ENCODE data around the gene TSPAN14. TPM values are rescaled to one million over a fixed set of nuclear protein-coding genes. Genes with fewer than 3 reads are reported as not detected.

Gene TSPAN14
- total and polyA plus RNA-seq, 2 of the 13 experiments (the other 11 are each of a cell fraction or from before 2014, with no cell fraction given): 24.1 to 80.6 TPM

GRCh38 chr10:80453842-80454512, at the start of gene TSPAN14 (continued):
- TF ChIP-seq ZNF609 (CRISPR knock-in tag; IDR thresholded peaks at IDR 0.05; ENCODE audit: borderline replicate concordance) (no peak), ZNF414 (CRISPR knock-in tag; IDR thresholded peaks at IDR 0.05) (no peak), ZNF503 (CRISPR knock-in tag; IDR thresholded peaks at IDR 0.05) (no peak), CEBPB (IDR thresholded peaks at IDR 0.05; ENCODE audit: borderline replicate concordance, low read depth, low read length) (no peak), ZNF567 (CRISPR knock-in tag; IDR thresholded peaks at IDR 0.05; ENCODE audit: borderline replicate concordance) (no peak), ZNF101 (CRISPR knock-in tag; IDR thresholded peaks at IDR 0.05; ENCODE audit: borderline replicate concordance, low read depth) (no peak), CC2D1A (CRISPR knock-in tag; IDR thresholded peaks at IDR 0.05) (no peak), CSRNP2 (CRISPR knock-in tag; conservative IDR thresholded peaks at IDR 0.05; ENCODE audit: low read depth) (no peak), ZNF615 (CRISPR knock-in tag; IDR thresholded peaks at IDR 0.05; ENCODE audit: borderline replicate concordance) (no peak), FOXO4 (CRISPR knock-in tag; conservative IDR thresholded peaks at IDR 0.05) (no peak), ZNF280D (CRISPR knock-in tag; IDR thresholded peaks at IDR 0.05) (no peak)
